Measurements from ENCODE around the gene EARS2.
"Not testable (repeated sequence)": the region's sequence is repeated elsewhere in the genome, so short reads cannot be mapped to it uniquely, and the experiment has no call there.

EARS2 gene

GRCh38 chr16:23549938-23550337, 7.2 kb downstream of the EARS2 start:
- TF ChIP-seq CTCF (IDR thresholded peaks at IDR 0.05; ENCODE audit: insufficient read depth, low read length, poor library complexity, severe bottlenecking) (no peak), EZH2phosphoT487 (conservative IDR thresholded peaks at IDR 0.05; ENCODE audit: low read length) (no peak)
- H3F3A ChIP-seq (ENCODE audit: insufficient read depth): no peaks in the 10 kb centered on the region
- no peak overlapping the region for H3K4me2 ChIP-seq (ENCODE audit: low read depth, low read length, poor library complexity, severe bottlenecking)
- peaks cover 3% of the 10 kb centered on the region; the same call in 1 of the 2 replicates for H3K36me3 ChIP-seq (ENCODE audit: low read length)
- H3K79me2 ChIP-seq (ENCODE audit: insufficient read depth, low read length): peaks cover 3% of the 10 kb centered on the region; the same call in 1 of the 2 replicates
- H3K9me2 ChIP-seq (replicated peaks; ENCODE audit: insufficient read depth, low read length): no peaks in the 10 kb centered on the region
- H3K27ac ChIP-seq (ENCODE audit: low read depth, low read length): no peak overlapping the region
- no peak overlapping the region for H2AFZ ChIP-seq (ENCODE audit: low read depth, low read length, severe bottlenecking)
- no peak overlapping the region for H3K4me3 ChIP-seq (ENCODE audit: insufficient read depth, low read length, poor library complexity, severe bottlenecking)
- H4K20me1 ChIP-seq (ENCODE audit: low read depth, low read length): no peaks in the 10 kb centered on the region
- H3K9me3 ChIP-seq (ENCODE audit: insufficient read depth, low read length): no peaks in the 10 kb centered on the region
- no peak overlapping the region for H3K9ac ChIP-seq (ENCODE audit: low read length)
- H3K27me3 ChIP-seq (ENCODE audit: low read length): no peaks in the 10 kb centered on the region

GRCh38 chr16:23544436-23544835, 12.7 kb downstream of the EARS2 start:
- no peak overlapping the region for H3K4me2 ChIP-seq (ENCODE audit: low read depth, low read length, poor library complexity, severe bottlenecking)
- no peaks in the 10 kb centered on the region for H4K20me1 ChIP-seq (ENCODE audit: low read depth, low read length)
- H3K4me3 ChIP-seq (ENCODE audit: insufficient read depth, low read length, poor library complexity, severe bottlenecking): no peak overlapping the region
- no peaks in the 10 kb centered on the region for H3K79me2 ChIP-seq (ENCODE audit: insufficient read depth, low read length)
- H2AFZ ChIP-seq (ENCODE audit: low read depth, low read length, severe bottlenecking): no peak overlapping the region
- no peak overlapping the region for H3K9ac ChIP-seq (ENCODE audit: low read length)
- H3K27ac ChIP-seq (ENCODE audit: low read depth, low read length): no peak overlapping the region
- H3F3A ChIP-seq (ENCODE audit: insufficient read depth): no peaks in the 10 kb centered on the region
- peaks cover 5% of the 10 kb centered on the region; the same call in 1 of the 2 replicates for H3K36me3 ChIP-seq (ENCODE audit: low read length)
- H3K27me3 ChIP-seq (ENCODE audit: low read length): no peaks in the 10 kb centered on the region
- H3K9me2 ChIP-seq (replicated peaks; ENCODE audit: insufficient read depth, low read length): no peaks in the 10 kb centered on the region
- TF ChIP-seq CTCF (IDR thresholded peaks at IDR 0.05; ENCODE audit: insufficient read depth, low read length, poor library complexity, severe bottlenecking): no peak
- no peak for TF ChIP-seq EZH2phosphoT487 (conservative IDR thresholded peaks at IDR 0.05; ENCODE audit: low read length)
- H3K9me3 ChIP-seq (ENCODE audit: insufficient read depth, low read length): no peaks in the 10 kb centered on the region

GRCh38 chr16:23540817-23541178, 16.4 kb downstream of the EARS2 start:
- H3K4me3 ChIP-seq (ENCODE audit: insufficient read depth, low read length, poor library complexity, severe bottlenecking); H3K9me2 ChIP-seq (replicated peaks; ENCODE audit: insufficient read depth, low read length); H3K27me3 ChIP-seq (ENCODE audit: low read length); H3K4me2 ChIP-seq (ENCODE audit: low read depth, low read length, poor library complexity, severe bottlenecking); H3K9me3 ChIP-seq (ENCODE audit: insufficient read depth, low read length); H3K9ac ChIP-seq (ENCODE audit: low read length); H3F3A ChIP-seq (ENCODE audit: insufficient read depth); H3K36me3 ChIP-seq (ENCODE audit: low read length); H4K20me1 ChIP-seq (ENCODE audit: low read depth, low read length); H3K27ac ChIP-seq (ENCODE audit: low read depth, low read length); H2AFZ ChIP-seq (ENCODE audit: low read depth, low read length, severe bottlenecking); H3K79me2 ChIP-seq (ENCODE audit: insufficient read depth, low read length): not testable (repeated sequence)

- no peaks in the 10 kb centered on the region for H4K20me1 ChIP-seq (ENCODE audit: low read depth, low read length)
- no peak overlapping the region for H2AFZ ChIP-seq (ENCODE audit: low read depth, low read length, severe bottlenecking)
- TF ChIP-seq EZH2phosphoT487 (conservative IDR thresholded peaks at IDR 0.05; ENCODE audit: low read length) (no peak), CTCF (IDR thresholded peaks at IDR 0.05; ENCODE audit: insufficient read depth, low read length, poor library complexity, severe bottlenecking) (no peak)
- no peak overlapping the region for H3K9ac ChIP-seq (ENCODE audit: low read length)
- H3F3A ChIP-seq (ENCODE audit: insufficient read depth): no peaks in the 10 kb centered on the region
- peaks cover 2% of the 10 kb centered on the region; the same call in 1 of the 2 replicates for H3K36me3 ChIP-seq (ENCODE audit: low read length)
- no peaks in the 10 kb centered on the region for H3K9me3 ChIP-seq (ENCODE audit: insufficient read depth, low read length)
- H3K27ac ChIP-seq (ENCODE audit: low read depth, low read length): no peak overlapping the region
- H3K27me3 ChIP-seq (ENCODE audit: low read length): no peaks in the 10 kb centered on the region
- H3K9me2 ChIP-seq (replicated peaks; ENCODE audit: insufficient read depth, low read length): no peaks in the 10 kb centered on the region
- H3K79me2 ChIP-seq (ENCODE audit: insufficient read depth, low read length): no peaks in the 10 kb centered on the region
- H3K4me2 ChIP-seq (ENCODE audit: low read depth, low read length, poor library complexity, severe bottlenecking): no peak overlapping the region
- H3K4me3 ChIP-seq (ENCODE audit: insufficient read depth, low read length, poor library complexity, severe bottlenecking): no peak overlapping the region
Measured at GRCh38 chr16:23539984-23540816, 16.9 kb downstream of the EARS2 start.
